Neuronal stem cell (in vitro differentiated cells): ENCODE results near the gene CTDSP2.

Experiments
- DNase-seq: peaks from one replicate; pipeline ENCODE4 v3.0.0-alpha.2; 2013; ENCODE audit warnings: low spot score
- H2AFZ ChIP-seq: one replicate; pipeline ENCODE4 v1.6.1; 2013; ENCODE audit warnings: mild to moderate bottlenecking, low read length, inconsistent platforms
- H2AK5ac ChIP-seq: 2 replicates; pipeline ENCODE4 v1.6.1; 2013; ENCODE audit warnings: low read depth, mild to moderate bottlenecking, inconsistent platforms, low read length, moderate library complexity, mixed read lengths
- H2BK120ac ChIP-seq: 2 replicates; pipeline ENCODE4 v1.6.1; 2013; ENCODE audit warnings: low read depth, mild to moderate bottlenecking, inconsistent platforms, low read length, moderate library complexity, mixed read lengths
- H2BK12ac ChIP-seq: one replicate; pipeline ENCODE4 v1.6.1; 2013; ENCODE audit warnings: low read length, inconsistent platforms
- H2BK15ac ChIP-seq: 2 replicates; pipeline ENCODE4 v1.6.1; 2013; ENCODE audit warnings: mild to moderate bottlenecking, low read length, inconsistent platforms, mixed read lengths
- H2BK5ac ChIP-seq: one replicate; pipeline ENCODE4 v1.6.1; 2013; ENCODE audit warnings: inconsistent platforms, mild to moderate bottlenecking, low read length, moderate library complexity
- H3K14ac ChIP-seq: one replicate; pipeline ENCODE4 v1.6.1; 2013; ENCODE audit warnings: low read length, inconsistent platforms
- H3K18ac ChIP-seq: 2 replicates; pipeline ENCODE4 v1.6.1; 2013; ENCODE audit warnings: low read length, inconsistent platforms
- H3K23ac ChIP-seq: 2 replicates; pipeline ENCODE4 v1.6.1; 2013; ENCODE audit warnings: low read depth, mild to moderate bottlenecking, mixed read lengths, low read length, inconsistent platforms; ENCODE audit not compliant: poor library complexity
- H3K27ac ChIP-seq: replicated peaks from 3 replicates; pipeline ENCODE4 v1.5.1; 2013; ENCODE audit warnings: low read length, inconsistent platforms
- H3K27me3 ChIP-seq, 3 experiments: 2 replicates each; pipeline ENCODE4 v1.6.1; 2013; ENCODE audit warnings: low read length in 3 of 3, mild to moderate bottlenecking in 2 of 3, inconsistent platforms in 1 of 3, low read depth in 1 of 3, mixed read lengths in 1 of 3, moderate library complexity in 1 of 3; ENCODE audit not compliant: control insufficient read depth in 3 of 3, insufficient read depth in 3 of 3
- H3K36me3 ChIP-seq, 2 donors: replicated peaks in 1 of 2; 2 replicates each; pipeline ENCODE4 v1.6.1; 2013; ENCODE audit warnings: low read length in 2 of 2; ENCODE audit not compliant: control insufficient read depth in 2 of 2, insufficient read depth in 2 of 2
- H3K4ac ChIP-seq: 2 replicates; pipeline ENCODE4 v1.6.1; 2013; ENCODE audit warnings: inconsistent platforms, mild to moderate bottlenecking, low read length, moderate library complexity
- H3K4me1 ChIP-seq, 2 donors: 1 replicate in 1 of 2; 2 replicates in 1 of 2; pipeline ENCODE4 v1.6.1; 2013; ENCODE audit warnings: low read length in 2 of 2, low read depth in 1 of 2; ENCODE audit not compliant: control insufficient read depth in 2 of 2, insufficient read depth in 1 of 2
- H3K4me2 ChIP-seq: one replicate; pipeline ENCODE4 v1.6.1; 2013; ENCODE audit warnings: mild to moderate bottlenecking, low read length, inconsistent platforms; ENCODE audit not compliant: insufficient read depth, poor library complexity, severe bottlenecking
- H3K4me3 ChIP-seq, 2 donors: 2 replicates each; pipeline ENCODE4 v1.5.1; 2013; ENCODE audit warnings: low read length in 2 of 2, mild to moderate bottlenecking in 2 of 2, inconsistent platforms in 1 of 2, moderate library complexity in 1 of 2
- H3K79me1 ChIP-seq: one replicate; pipeline ENCODE4 v1.6.1; 2013; ENCODE audit warnings: low read depth, mild to moderate bottlenecking, inconsistent platforms, low read length, moderate library complexity
- H3K9ac ChIP-seq: one replicate; pipeline ENCODE4 v1.6.1; 2013; ENCODE audit warnings: mild to moderate bottlenecking, low read depth, low read length, inconsistent platforms; ENCODE audit not compliant: poor library complexity
- H3K9me3 ChIP-seq, 2 donors: replicated peaks in 1 of 2; 2 replicates each; pipeline versions ENCODE3 to v1.6.1; 2013; ENCODE audit warnings: low read length in 2 of 2, mild to moderate bottlenecking in 2 of 2, inconsistent platforms in 1 of 2, low read depth in 1 of 2, mixed read lengths in 1 of 2, moderate library complexity in 1 of 2; ENCODE audit not compliant: control insufficient read depth in 2 of 2, insufficient read depth in 1 of 2
- H4K8ac ChIP-seq: one replicate; pipeline ENCODE4 v1.6.1; 2013; ENCODE audit warnings: low read depth, mild to moderate bottlenecking, inconsistent platforms, low read length, moderate library complexity
- H4K91ac ChIP-seq: one replicate; pipeline ENCODE4 v1.6.1; 2013; ENCODE audit warnings: low read length, low read depth, mild to moderate bottlenecking, inconsistent platforms; ENCODE audit not compliant: poor library complexity
- WGBS, 2 donors: extraction: QIAGEN DNeasy Blood & Tissue Kit; methylation state at CpG; one replicate each; pipeline ENCODE4 v1.1.7; 2013; ENCODE audit warnings: missing lambda C conversion rate in 2 of 2, mixed read lengths in 1 of 2; ENCODE audit not compliant: insufficient read length in 2 of 2, insufficient replicate concordance in 1 of 2; ENCODE audit errors: extremely low coverage in 2 of 2; 5-methylcytosine and 5-hydroxymethylcytosine counted together

The CTDSP2 gene

GRCh38 chr12:57834086-57834876 lies 12.2 kb downstream of the CTDSP2 start:
- no peak overlapping the region for H2AK5ac ChIP-seq
- H3K4me3 ChIP-seq, result no peak overlapping the region
- H3K36me3 ChIP-seq, result peaks cover under 1 to 28% of the 10 kb centered on the region in 2 donors
- no peaks in the 10 kb centered on the region for H3K27me3 ChIP-seq
- H3K14ac ChIP-seq, result no peak overlapping the region
- H2AFZ ChIP-seq, result no peak overlapping the region
- H3K9ac ChIP-seq, result no peak overlapping the region
- no peak for DNase-seq
- no peak overlapping the region for H3K27ac ChIP-seq
- no peak overlapping the region for H4K91ac ChIP-seq
- no peak overlapping the region for H3K18ac ChIP-seq
- peaks cover 46 to 63% of the 10 kb centered on the region in 2 donors for H3K4me1 ChIP-seq
- no peaks in the 10 kb centered on the region for H3K9me3 ChIP-seq
- peaks cover 2% of the 10 kb centered on the region for H3K79me1 ChIP-seq
- H4K8ac ChIP-seq, result no peak overlapping the region
- no peak overlapping the region for H3K23ac ChIP-seq
- no peak overlapping the region for H2BK120ac ChIP-seq
- WGBS, 2 donors, result no CpG with 5 or more reads among the region's 1 CpG
- H2BK5ac ChIP-seq, result no peak overlapping the region
- H2BK12ac ChIP-seq, result no peak overlapping the region
- no peak overlapping the region for H2BK15ac ChIP-seq
- H3K4ac ChIP-seq, result no peak overlapping the region
- H3K4me2 ChIP-seq, result no peak overlapping the region

DNA sequence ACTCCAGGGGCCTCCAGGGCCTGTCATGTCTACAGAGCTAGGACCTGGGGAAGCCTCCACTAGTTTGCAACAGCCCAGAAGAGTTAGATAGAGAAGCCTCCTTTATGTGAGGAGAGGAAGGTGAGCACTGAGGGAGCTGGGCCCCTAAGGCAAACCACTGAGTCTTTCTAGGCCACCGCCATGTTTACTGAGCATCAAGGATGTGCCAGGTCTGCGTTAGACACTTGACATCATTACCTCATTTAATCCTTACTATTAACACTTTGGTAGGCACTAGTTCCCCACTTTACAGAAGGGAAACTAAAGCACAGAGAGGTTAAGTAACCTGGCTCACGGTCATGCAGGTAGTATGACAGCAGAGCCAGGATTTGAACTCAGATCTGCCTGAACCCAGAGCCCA lies 12.9 kb downstream of the CTDSP2 start:
- Histone ChIP-seq H2BK15ac (no peak overlapping the region), H3K14ac (no peak overlapping the region), H3K4me3 (no peak overlapping the region), H3K79me1 (no peaks in the 10 kb centered on the region), H4K91ac (no peak overlapping the region), H3K27ac (peak overlapping the region; percentile 47), H3K4me2 (no peak overlapping the region), H2BK5ac (no peak overlapping the region), H3K4ac (no peak overlapping the region), H2BK120ac (no peak overlapping the region), H3K18ac (peak overlapping the region; percentile 15), H2AK5ac (peak overlapping the region; percentile 52), H3K23ac (no peak overlapping the region), H2AFZ (no peak overlapping the region), H3K36me3 (peaks cover 7 to 30% of the 10 kb centered on the region in 2 donors), H4K8ac (no peak overlapping the region), H3K9ac (no peak overlapping the region), H3K4me1 (peaks cover 46 to 61% of the 10 kb centered on the region in 2 donors), H3K27me3 (no peaks in the 10 kb centered on the region), H2BK12ac (no peak overlapping the region), H3K9me3 (no peaks in the 10 kb centered on the region)
- no CpG with 5 or more reads among the region's 3 CpGs for WGBS, 2 donors
- no peak for DNase-seq

DNA sequence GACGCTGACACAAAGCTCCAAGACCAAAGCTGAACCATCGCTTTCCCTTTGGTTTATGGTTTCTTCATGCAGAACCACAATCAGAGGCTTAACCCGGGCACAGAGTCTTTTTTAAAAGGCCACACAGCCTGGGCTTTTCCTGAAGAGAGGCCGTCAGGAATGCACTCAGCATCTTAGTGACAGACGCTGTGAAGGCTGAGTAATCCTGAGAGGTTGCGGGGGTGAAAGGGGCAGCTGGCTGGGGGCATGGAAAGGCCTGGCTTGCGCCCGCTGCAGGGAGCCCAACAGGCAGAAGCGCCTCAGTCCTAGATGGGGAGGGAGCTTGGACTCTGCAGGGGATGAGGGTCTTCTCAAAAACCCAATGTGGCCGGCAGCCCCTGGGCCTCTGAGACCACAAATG lies 13.6 kb downstream of the CTDSP2 start:
- no peak for DNase-seq
- no peak overlapping the region for H2BK5ac ChIP-seq
- no peak overlapping the region for H2BK120ac ChIP-seq
- H2AFZ ChIP-seq, result no peak overlapping the region
- no peak overlapping the region for H3K4me3 ChIP-seq
- peak overlapping the region; percentile 47 for H3K27ac ChIP-seq
- H4K91ac ChIP-seq, result no peak overlapping the region
- no peaks in the 10 kb centered on the region for H3K79me1 ChIP-seq
- peaks cover 8 to 32% of the 10 kb centered on the region in 2 donors for H3K36me3 ChIP-seq
- peak overlapping the region; percentile 15 for H3K18ac ChIP-seq
- H2AK5ac ChIP-seq, result peak overlapping the region; percentile 52
- no peak overlapping the region for H3K4me2 ChIP-seq
- H3K23ac ChIP-seq, result no peak overlapping the region
- H3K27me3 ChIP-seq, result no peaks in the 10 kb centered on the region
- H2BK12ac ChIP-seq, result no peak overlapping the region
- no peak overlapping the region for H3K9ac ChIP-seq
- WGBS, 2 donors, result no CpG with 5 or more reads among the region's 10 CpGs
- H3K14ac ChIP-seq, result no peak overlapping the region
- H3K4me1 ChIP-seq, result peaks cover 40 to 55% of the 10 kb centered on the region in 2 donors
- H3K4ac ChIP-seq, result no peak overlapping the region
- H4K8ac ChIP-seq, result no peak overlapping the region
- H3K9me3 ChIP-seq, result no peaks in the 10 kb centered on the region
- no peak overlapping the region for H2BK15ac ChIP-seq

GRCh38 chr12:57830393-57830792 lies 16.1 kb downstream of the CTDSP2 start:
- Histone ChIP-seq H2BK15ac (no peak overlapping the region), H2AFZ (no peak overlapping the region), H4K8ac (no peak overlapping the region), H3K27me3 (no peaks in the 10 kb centered on the region), H3K4me1 (peaks cover 20 to 31% of the 10 kb centered on the region in 2 donors), H3K27ac (no peak overlapping the region), H4K91ac (no peak overlapping the region), H3K9ac (no peak overlapping the region), H2AK5ac (no peak overlapping the region), H2BK5ac (no peak overlapping the region), H3K4ac (no peak overlapping the region), H3K14ac (no peak overlapping the region), H3K36me3 (peaks cover 30 to 57% of the 10 kb centered on the region in 2 donors), H2BK12ac (no peak overlapping the region), H3K9me3 (no peaks in the 10 kb centered on the region), H3K4me2 (no peak overlapping the region), H3K23ac (no peak overlapping the region), H3K18ac (no peak overlapping the region), H3K4me3 (no peak overlapping the region), H3K79me1 (no peaks in the 10 kb centered on the region), H2BK120ac (no peak overlapping the region)
- no peak for DNase-seq
- WGBS, 2 donors, result no CpG with 5 or more reads among the region's 2 CpGs
